Prostate gland (tissue), 2 donors: ENCODE measurements around the gene CEP131. TPM values are rescaled to one million over a fixed set of nuclear protein-coding genes. Genes with fewer than 3 reads are reported as not detected.

ENCODE experiments used
- DNase-seq: peaks from one replicate; pipeline ENCODE4 v3.0.0-alpha.2; 2019; ENCODE audit warnings: low spot score
- H3K27ac ChIP-seq, 2 donors: fragments of 200-600 bp; sonication (generic); 2 replicates each; pipeline ENCODE4 v1.5.1; 2017 to 2019
- H3K27me3 ChIP-seq: fragments of 200-600 bp; sonication (generic); replicated peaks from 2 replicates; pipeline ENCODE4 v1.5.1; 2019; ENCODE audit not compliant: insufficient read depth
- H3K36me3 ChIP-seq, 2 donors: fragments of 200-600 bp; sonication (generic); 1 replicate in 1 of 2; 2 replicates in 1 of 2; pipeline versions ENCODE4 v1.5.1 to v1.8.1; 2017 to 2019
- H3K4me1 ChIP-seq: fragments of 200-600 bp; sonication (generic); replicated peaks from 2 replicates; pipeline ENCODE4 v1.5.1; 2019
- H3K4me3 ChIP-seq, 2 donors: fragments of 200-600 bp; sonication (generic); 2 replicates each; pipeline ENCODE4 v1.5.1; 2017 to 2019
- H3K9me3 ChIP-seq: fragments of 200-600 bp; sonication (generic); 2 replicates; pipeline ENCODE4 v1.5.1; 2017
- CTCF ChIP-seq, 4 experiments: fragments of 200-600 bp in 2 of 4; fragments of 450-650 bp in 2 of 4; sonication (generic) in 2 of 4; IDR thresholded peaks; 1 replicate in 3 of 4; 2 replicates in 1 of 4; pipeline ENCODE4 v1.5.1; 2016 to 2019; ENCODE audit warnings: antibody characterized with exemption in 4 of 4, mild to moderate bottlenecking in 2 of 4, moderate library complexity in 2 of 4
- POLR2A ChIP-seq: fragments of 450-650 bp; IDR thresholded peaks from one replicate; pipeline ENCODE4 v1.6.1; 2016; ENCODE audit warnings: antibody characterized with exemption, mild to moderate bottlenecking
- POLR2AphosphoS5 ChIP-seq: sonication (generic); formaldehyde crosslinking; IDR thresholded peaks from one replicate; pipeline ENCODE4 v1.6.1; 2017; ENCODE audit warnings: antibody characterized with exemption
- WGBS: methylation state at CpG from one replicate; pipeline ENCODE4 v1.1.5; 2018; 5-methylcytosine and 5-hydroxymethylcytosine counted together
- intact Hi-C: fragments of 100-400 bp; cut with DNase I; formaldehyde crosslinking; loops from one replicate; pipeline ENCODE4 v1.14.2; 2022
- total RNA-seq, 2 donors: library from RNA; depleted of rRNA; stranded (reverse); fragments of >200 nt; gene quantifications; one replicate each; pipeline ENCODE4 v1.1.0, GENCODE V29; 2016

Gene CEP131
- total RNA-seq, 2 donors from 2014 or later = 7.1 to 24.0 TPM

- no peak for DNase-seq
- WGBS = 89% methylated on average over 26 of the region's 26 CpGs
- intact Hi-C loops = no loop called here
Measured at GRCh38 chr17:81187586-81188490, 34.9 kb downstream of the CEP131 start.

GRCh38 chr17:81187120-81187519, 35.6 kb downstream of the CEP131 start:
- no peak for DNase-seq
- no peaks in the 10 kb centered on the region for H3K36me3 ChIP-seq
- no peak for TF ChIP-seq POLR2AphosphoS5
- TF ChIP-seq POLR2A = no peak
- TF ChIP-seq CTCF (IDR thresholded peaks at IDR 0.05) = no peak
- H3K4me3 ChIP-seq = no peak overlapping the region
- no peak overlapping the region for H3K27ac ChIP-seq
- no peaks in the 10 kb centered on the region for H3K27me3 ChIP-seq
- intact Hi-C loops = no loop called here
- H3K4me1 ChIP-seq = no peaks in the 10 kb centered on the region
- H3K9me3 ChIP-seq = no peaks in the 10 kb centered on the region
- 93% methylated on average over 11 of the region's 11 CpGs for WGBS

More at GRCh38 chr17:81187586-81188490, 34.9 kb downstream of the CEP131 start:
- Histone ChIP-seq H3K4me1 (no peaks in the 10 kb centered on the region), H3K27ac (no peak overlapping the region), H3K4me3 (no peak overlapping the region), H3K9me3 (no peaks in the 10 kb centered on the region), H3K36me3 (no peaks in the 10 kb centered on the region), H3K27me3 (no peaks in the 10 kb centered on the region)
- TF ChIP-seq CTCF (IDR thresholded peaks at IDR 0.05) = no peak
- no peak for TF ChIP-seq POLR2A
- TF ChIP-seq POLR2AphosphoS5 = no peak

- Histone ChIP-seq H3K4me3 (no peak overlapping the region), H3K27ac (no peak overlapping the region), H3K4me1 (no peaks in the 10 kb centered on the region), H3K27me3 (no peaks in the 10 kb centered on the region), H3K9me3 (no peaks in the 10 kb centered on the region), H3K36me3 (no peaks in the 10 kb centered on the region)
- no peak for DNase-seq
- 74% methylated on average over 7 of the region's 7 CpGs for WGBS
- intact Hi-C loops = no loop called here
- TF ChIP-seq POLR2AphosphoS5 (no peak), CTCF (IDR thresholded peaks at IDR 0.05) (no peak), POLR2A (no peak)
Measured at GRCh38 chr17:81186203-81186602, 36.6 kb downstream of the CEP131 start.

DNA sequence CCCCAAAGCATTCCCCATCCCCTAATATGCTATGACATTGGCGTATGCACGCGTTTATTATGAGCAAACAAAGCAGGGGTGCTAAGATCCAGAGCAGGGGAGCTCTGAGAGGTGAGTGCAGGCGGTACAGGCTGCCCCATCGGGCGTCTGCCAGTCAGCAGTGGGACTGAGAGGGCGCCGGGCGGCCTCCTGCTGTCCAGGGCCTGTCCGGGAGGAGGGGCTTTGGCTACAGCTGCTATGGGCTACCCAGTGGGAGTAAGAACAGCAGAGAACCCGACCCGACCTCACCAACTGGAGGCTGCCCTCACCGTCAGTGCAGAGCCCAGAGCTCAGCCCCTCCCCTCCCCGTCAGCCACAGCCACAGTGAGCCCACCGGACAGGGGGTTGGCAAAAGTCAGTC, 38.2 kb downstream of the CEP131 start:
- no peak for DNase-seq
- intact Hi-C loops = no loop called here
- no peak overlapping the region for H3K4me3 ChIP-seq
- no peak for TF ChIP-seq CTCF (IDR thresholded peaks at IDR 0.05)
- TF ChIP-seq POLR2AphosphoS5 = no peak
- TF ChIP-seq POLR2A = no peak
- no peaks in the 10 kb centered on the region for H3K27me3 ChIP-seq
- WGBS = 15% methylated on average over 15 of the region's 15 CpGs
- H3K4me1 ChIP-seq = no peaks in the 10 kb centered on the region
- H3K27ac ChIP-seq = no peak overlapping the region
- H3K36me3 ChIP-seq = no peaks in the 10 kb centered on the region
- no peaks in the 10 kb centered on the region for H3K9me3 ChIP-seq

DNA sequence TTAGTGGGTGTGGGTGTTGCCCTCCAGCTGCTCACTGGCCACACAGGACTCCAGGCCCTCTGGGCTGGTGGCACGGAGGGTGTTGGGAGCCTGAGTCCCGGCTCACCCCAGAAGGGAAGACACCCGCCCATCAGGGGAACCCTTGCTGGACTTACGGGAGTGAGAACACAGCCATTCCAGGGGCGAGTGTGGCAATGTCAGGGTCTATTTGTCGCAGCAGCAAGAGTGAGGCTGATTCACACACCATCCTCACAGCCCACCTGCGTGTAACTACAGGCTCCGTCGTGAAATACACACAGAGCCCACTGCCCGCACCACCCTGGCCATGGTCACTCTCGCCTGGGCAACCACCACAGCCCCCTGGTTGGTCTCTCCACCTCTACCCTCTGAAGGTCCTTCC, 39.0 kb downstream of the CEP131 start:
- H3K4me1 ChIP-seq = no peaks in the 10 kb centered on the region
- DNase-seq = no peak
- no peak overlapping the region for H3K4me3 ChIP-seq
- TF ChIP-seq CTCF (IDR thresholded peaks at IDR 0.05) (no peak), POLR2A (no peak), POLR2AphosphoS5 (no peak)
- no peaks in the 10 kb centered on the region for H3K9me3 ChIP-seq
- H3K27me3 ChIP-seq = no peaks in the 10 kb centered on the region
- 95% methylated on average over 11 of the region's 11 CpGs for WGBS
- intact Hi-C loops = no loop called here
- no peaks in the 10 kb centered on the region for H3K36me3 ChIP-seq
- no peak overlapping the region for H3K27ac ChIP-seq
